ENCODE data around the gene TRIM44.
"Not testable (repeated sequence)": the region's sequence is repeated elsewhere in the genome, so short reads cannot be mapped to it uniquely, and the experiment has no call there.

The TRIM44 gene

DNA sequence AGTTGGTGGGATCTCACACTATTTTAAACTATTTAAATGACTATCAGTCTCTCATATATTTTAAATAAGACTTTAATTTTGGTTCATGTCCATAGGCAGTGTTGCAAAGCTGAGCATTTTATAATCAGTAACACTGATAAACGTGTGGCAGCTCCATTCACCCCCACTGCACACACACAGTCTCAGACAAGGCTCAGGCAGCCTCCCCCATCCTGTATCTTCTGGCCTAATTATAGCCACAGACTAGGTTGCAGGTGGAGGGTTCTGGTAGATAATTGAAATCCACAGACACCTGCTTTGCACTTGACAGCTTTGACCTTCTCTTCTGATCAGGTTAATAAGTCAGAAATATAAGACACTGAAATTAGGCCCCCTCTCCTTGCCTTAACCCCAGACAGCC, 162.8 kb downstream of the TRIM44 start:
- no peak for DNase-seq

DNA sequence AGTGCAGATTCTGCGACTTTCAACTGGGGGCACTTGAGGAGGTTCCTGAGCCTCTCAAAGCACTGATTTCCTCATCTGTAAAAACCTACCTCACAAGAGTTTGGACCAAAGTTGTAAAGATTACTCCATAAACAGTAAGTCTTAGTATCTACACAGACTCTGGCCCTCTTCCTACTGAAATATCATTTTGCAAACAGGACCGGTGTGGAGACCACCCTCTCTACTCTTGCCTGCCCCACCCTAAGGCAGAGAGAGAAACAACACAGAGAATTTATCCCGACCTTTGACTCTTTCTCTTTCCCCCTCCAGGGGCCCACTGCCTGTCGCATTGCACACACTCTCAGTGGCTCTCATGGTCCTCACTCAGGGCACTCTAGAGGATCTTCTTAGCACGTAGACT, 163.4 kb downstream of the TRIM44 start:
- no peak for DNase-seq

DNA sequence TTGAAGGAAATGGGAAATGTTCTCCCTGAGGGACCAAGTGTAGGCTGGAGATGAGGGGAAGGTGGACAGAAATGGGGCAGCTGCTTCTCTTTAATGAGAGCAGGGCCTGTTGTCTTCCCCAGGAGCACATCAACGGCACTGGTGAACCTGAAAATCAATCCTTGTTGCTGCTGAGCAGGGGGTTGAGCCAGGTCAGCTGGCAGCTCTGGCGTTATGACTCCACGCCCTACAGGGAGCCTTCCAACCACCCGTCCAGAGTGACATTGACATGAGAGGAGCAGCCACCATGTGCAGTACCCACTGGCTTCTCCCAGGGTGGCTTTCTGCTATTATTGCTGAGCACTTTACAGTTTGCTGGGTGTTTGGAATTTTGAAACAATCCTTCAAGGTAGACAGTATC, 164.4 kb downstream of the TRIM44 start:
- no peak for DNase-seq

DNA sequence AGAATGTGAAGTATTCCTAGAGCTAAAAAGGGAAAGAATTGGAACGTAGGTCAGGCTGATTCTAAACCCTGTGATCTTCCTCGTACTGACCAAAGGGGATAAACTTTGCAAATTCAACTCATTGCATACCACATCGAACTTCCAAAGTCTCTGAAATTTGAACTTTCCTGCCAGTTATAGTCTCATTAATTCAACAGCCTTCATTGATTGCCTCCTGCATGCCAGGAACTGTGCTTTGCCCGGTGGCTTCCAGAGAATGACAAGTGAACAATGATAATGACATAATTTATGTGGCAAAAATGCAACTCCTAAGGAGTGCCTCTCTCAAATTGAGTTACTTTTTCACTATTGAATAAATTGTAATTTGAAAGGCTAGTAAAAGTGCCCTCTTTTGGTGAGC, 173.6 kb downstream of the TRIM44 start:
- no peak for DNase-seq

DNA sequence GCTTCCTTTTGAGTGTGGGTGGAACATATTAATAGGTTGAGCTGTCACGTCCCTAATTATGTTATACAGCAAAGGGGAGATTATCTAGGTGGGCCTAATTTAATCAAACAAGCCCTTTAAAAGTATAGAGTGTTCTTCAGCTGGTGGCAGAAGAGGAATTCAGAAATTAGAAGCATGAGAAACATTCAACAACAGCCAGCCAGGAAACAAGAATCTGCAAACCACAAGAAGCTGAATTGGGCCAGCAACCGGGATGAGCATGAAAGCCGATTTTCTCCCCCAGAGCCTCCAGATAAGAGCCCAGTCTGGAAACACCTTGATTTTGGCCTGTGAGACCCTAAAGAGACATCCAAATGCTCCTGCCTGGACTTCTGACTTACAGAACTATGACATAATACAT, 175.5 kb downstream of the TRIM44 start:
- no peak for DNase-seq

DNA sequence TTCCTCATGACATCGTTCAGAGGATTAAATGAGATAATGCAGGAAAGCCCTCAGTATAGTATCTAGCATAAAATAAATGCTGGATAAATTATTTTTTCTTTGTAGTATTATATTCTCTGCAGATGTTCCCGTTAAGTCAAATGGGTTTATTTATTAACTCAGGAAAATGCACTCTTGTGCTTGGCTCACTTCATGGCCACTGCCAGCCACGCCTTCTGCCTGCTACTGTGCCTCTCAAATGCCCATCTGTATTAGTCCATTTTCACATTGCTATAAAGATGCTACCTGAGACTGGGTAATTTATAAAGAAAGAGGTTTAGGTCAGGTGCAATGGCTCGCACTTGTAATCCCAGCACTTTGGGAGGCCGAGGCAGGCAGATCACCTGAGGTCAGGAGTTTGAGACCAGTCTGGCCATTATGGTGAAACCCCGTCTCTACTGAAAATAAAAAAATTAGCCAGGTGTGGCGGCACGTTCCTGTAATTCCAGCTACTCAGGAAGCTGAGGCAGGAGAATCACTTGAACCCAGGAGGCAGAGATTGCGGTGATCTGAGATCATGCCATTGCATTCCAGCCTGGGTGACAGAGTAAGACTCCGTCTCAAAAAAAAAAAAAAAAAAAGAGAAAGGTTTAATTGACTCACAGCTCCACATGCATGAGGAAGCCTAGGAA, 176.3 kb downstream of the TRIM44 start:
- DNase-seq: not testable (repeated sequence)

DNA sequence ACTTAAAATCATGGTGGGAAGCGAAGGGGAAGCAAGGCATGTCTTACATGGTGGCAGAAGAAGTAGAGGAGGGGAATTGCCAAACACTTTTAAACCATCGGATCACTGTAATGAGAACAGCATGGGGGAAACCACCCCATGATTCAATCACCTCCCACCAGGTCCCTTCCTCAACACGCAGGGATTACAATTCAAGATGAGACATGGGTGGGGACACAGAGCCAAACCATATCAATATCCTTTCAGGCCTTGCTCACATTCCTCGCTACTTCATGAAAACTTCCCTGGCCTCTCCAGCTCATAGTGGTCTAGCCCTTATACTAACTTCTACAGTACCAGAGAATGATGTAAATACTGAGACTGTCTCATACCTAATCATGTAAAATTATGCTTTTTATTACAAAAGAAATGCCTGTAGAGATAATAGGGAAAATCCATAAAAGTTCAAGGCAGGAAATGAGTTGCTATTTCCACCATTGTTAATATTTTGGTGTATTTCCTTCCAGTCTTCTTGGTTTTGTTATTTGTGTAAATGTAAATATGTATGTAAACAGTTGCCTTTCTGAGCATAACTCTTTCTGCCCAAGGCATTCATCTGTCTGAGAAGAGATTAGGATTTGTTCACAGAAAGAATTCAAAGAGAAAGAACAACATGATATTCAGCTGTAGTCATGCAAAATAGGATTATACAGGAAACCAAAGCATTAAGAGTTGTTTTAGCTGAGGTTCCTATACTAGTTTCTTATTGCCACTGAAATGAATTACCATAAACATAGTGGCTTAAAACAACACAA, 177.0 kb downstream of the TRIM44 start:
- no peak for DNase-seq

DNA sequence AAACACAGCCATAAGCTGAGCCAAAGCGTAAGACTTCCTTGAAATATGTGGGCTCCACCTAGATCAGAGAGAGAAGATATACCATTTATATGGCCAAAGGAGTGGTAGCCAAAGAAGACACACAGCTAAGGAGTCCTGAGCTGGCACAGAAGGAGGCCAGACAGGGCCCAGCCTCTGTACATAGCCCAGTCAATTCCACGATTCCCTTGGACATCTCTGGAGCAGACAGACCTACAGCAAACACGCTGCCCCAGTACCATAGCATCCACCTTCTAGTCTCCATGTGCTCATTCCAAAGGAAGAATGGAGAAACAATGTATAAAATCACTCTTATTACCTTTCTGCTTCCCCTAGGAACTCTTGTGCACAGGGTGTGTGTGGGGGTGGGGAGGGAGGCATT, 179.2 kb downstream of the TRIM44 start:
- DNase-seq: no peak

DNA sequence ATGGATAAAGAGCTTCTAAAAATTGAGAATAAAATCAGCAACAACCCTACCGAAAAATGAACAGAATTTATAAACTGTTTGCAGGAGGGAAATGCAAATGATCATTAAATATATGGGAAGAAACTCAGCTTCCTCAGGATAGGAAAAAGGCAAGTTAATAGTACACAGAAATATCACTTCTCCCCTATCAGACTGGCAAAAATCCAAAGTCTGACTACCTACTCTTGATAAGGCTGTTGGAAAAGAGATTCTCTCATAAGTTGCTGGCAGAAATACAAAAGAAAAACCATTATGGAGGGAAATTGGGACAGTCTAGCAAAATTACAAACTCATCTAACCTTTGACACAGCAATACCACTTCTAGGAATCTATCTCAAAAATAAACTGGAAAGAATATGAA, 180.4 kb downstream of the TRIM44 start:
- DNase-seq: no peak

DNA sequence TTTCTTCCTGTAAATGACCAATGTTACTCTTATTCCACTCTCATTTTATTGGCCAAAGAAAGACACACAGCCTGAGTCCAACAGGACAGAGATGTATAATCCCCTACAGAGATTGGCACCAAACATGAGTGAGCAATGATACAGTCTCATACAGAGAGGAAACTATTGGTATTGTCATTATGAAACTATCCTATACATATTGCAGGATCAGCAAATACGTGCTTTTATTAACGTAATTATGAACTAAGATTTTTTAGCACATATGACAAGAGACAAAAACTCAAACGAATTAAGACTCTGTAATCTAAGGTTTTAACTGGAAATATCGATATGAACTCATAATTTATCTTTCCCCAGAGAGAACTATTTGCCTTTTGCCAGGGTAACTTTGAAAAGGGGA, 182.0 kb downstream of the TRIM44 start:
- no peak for DNase-seq

DNA sequence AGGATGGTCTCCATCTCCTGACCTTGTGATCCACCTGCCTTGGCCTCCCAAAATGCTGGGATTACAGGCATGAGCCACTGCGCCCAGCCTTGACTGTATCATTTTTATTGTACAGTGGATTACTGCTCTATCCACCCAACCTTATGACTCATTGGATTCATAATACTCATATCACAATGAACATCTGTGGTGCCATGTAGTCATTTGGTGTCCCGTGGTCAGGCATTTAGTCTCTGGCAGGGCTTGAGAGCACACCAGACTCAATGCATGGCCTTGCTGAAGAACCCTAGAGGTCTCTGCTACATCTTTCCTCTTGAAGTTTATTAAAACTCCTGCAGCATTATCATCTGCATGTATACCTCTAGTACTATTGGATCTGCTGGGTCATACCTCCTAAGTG, 183.3 kb downstream of the TRIM44 start:
- DNase-seq: no peak

DNA sequence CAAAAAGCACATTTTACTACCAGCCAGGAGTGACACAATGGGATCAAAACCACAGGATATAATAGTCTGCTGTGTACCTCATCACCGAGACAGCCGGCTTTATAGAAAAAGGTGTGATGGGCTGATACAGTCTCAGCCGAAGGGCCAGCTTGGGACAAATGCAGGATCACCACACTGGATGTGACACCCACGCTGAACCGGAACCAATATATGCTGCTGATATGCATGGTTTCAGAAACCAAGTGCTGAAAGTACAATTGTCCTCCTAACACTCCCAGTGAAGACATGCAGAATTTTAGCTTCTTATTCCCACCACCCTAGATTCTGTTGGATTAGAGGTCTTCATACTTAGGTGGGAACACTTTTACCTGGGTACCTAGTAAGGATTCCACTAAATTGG, 184.3 kb downstream of the TRIM44 start:
- DNase-seq: no peak

DNA sequence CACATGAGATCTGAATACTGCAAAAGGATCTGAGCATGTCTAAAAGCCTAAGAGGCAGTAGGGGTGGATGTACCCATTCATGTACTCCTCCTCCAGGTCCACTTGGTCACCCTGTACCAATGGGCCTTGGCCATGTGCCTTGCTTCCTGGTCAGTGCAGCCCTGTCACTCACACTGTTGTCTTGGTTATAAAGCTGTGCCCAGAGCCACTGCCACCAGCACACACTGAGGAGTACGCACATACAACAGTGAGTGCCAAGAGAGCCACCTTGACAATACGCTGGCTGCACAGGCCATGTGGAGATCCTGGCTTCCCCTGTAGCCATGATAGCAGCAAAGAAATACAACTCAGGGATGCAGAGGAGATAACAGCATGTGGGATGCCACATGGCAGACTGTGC, 184.9 kb downstream of the TRIM44 start:
- DNase-seq: no peak

DNA sequence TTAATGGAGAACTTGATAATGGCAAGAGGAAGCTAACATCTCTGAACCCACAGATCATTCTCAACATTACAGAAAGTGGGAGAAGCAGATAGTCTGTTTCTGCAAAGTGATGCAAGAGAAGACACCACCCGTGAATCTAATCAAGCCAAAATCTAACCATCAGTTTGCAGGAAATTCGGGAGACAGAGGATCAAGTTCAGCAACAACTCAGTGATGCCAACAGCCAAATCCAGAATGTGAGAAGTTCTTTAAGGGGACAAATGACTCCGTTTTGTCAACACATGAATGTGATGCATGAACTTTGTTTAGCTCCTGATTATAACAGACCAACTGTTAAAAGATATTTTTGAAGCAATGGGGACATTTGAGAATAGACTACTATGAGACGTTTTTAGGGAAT, 186.0 kb downstream of the TRIM44 start:
- no peak for DNase-seq

DNA sequence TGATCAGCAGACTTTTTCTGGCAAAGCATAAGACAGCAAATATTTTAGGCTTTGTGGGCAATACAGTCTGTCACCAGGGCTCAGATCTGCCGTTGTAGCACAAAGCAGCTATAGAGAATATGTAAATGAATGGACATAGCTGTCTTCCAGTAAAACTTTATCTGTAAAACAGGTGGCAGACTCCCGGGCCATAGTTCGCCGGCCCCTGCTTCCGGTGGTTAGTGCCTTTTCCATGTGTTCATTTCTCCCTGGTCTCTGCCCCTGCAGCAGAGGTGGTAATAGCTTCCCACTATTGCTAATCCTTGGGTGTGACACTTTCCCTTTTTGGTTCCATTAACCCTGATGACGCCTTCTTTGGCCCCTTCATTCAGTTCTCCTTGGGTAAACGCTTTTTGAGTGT, 187.6 kb downstream of the TRIM44 start:
- no peak for DNase-seq

DNA sequence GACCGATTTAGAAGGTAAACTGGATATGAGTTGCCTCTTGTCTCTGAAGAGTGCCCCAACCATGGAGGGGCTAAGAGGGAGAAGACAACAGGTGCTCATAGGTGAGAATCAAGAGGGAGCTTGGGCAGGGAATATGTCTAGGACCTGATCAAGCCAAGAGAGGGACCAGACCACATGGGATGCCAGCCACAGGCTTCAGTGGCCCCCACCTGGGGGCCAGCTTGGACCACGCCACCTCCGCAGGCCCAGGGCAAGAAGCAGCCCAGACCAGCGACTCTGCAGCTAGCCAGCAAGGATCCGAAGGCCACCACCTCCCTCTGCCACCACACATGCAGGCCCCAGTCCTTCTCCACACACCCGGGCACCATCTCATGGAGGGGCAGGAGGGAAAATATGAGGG, 188.8 kb downstream of the TRIM44 start:
- DNase-seq: no peak

DNA sequence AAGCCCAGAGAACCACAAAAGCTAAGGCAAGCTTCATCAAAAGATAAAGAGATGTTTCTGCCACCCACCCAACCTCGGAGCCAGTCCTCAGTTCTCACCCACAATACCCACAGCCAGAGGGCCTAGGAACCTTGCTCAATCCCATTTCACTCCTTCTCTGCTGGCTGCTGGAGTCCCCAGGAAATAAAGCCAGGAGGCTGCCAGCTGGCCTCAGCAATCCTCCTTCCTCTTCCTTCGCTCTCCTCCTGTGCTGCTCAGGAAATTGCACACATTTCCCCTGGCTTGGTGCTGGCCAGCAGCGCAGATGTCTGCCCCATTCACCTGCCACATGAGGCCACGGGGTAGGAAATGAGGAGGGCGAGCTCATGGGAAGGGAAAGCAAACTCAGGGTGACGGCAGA, 189.5 kb downstream of the TRIM44 start:
- DNase-seq: no peak

DNA sequence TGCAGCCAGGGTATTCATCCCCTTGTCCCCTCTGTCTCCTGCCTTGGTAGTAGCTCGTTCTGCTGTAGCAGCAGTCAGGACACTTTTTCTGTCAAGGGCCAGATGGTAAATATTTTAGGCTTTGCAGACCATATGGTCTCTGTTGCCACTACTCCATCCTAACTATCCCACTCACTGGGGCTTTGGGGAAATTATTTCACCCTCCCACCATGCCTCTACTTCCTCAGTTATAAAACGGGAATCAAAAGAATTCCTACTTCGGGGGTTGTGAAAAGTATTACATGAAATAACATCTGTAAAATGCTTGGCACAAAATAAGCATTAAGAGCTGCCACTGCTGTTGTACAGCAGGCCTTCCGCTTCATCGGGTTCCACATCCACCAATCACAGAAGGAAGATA, 191.4 kb downstream of the TRIM44 start:
- DNase-seq: no peak

DNA sequence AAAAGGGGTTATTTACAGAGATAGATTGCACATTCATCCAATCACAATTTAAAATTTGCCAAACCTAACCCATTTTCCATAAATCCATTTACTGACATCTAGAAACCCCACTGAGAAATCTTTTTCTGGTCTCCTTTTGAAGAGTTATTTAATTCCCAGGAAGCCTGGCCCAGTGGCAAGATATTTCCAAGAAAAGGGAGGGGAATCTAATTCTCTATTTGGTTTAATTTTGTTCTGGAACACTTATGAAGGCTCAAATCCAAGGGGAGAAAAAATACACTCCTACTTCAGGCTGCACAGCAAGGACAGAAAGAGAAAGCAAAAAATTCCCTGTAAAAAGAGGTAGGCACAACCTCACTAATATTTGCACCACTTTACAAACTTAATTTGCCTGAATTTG, 193.1 kb downstream of the TRIM44 start:
- DNase-seq: no peak

DNA sequence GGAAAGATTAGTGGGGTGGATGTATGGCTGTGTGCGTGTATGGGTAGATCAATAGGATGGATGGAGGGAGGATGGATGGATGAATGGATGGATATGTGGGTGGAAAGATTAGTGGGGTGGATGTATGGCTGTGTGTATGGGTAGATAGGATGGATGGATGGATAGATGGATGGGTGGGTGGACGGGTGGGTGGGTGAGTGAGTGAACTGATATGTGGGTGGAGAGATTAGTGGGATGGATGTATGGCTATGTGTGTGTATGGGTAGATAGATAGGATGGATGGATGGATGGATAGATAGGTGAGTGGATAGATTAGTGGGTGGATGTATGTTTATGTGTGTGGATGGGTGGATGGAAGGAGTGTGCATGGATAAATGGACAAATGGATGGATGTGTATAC, 193.7 kb downstream of the TRIM44 start:
- no peak for DNase-seq

DNA sequence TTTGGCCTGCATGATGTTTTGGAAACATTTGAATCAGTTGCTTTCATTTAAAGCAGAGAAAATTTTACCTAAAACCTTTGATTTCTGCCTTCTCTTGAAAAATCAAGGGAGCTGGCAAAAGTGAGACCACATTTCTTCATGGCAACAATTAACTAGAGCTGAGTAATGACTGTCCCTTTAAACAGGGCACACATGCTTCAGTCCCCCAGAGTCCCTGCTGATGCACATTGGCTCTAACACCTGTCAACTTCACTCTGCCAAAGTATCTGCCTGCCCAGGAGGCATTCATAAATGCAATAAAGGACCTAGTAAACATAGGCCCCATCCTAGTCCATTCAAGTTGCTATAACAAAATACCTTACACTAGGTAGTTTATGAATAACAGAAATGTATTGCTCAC, 194.2 kb downstream of the TRIM44 start:
- no peak for DNase-seq

DNA sequence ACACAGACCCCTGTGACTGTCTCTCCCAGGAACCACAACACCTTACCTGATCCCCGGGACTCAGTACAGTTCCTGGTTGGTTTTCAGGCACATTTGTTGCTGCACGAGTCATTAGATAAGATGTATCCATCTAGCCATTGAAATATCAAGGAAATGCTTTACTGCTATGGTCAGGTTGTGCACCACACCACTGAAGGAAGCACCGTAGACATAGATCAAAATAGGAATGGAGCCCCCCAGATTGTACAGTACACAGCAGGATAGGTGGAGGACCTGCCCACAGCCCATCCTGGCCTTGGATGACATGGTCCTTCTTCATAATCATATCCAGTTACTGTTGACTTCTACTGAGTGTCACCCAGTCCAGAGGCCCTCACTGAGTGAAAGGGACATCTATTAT, 195.3 kb downstream of the TRIM44 start:
- no peak for DNase-seq

DNA sequence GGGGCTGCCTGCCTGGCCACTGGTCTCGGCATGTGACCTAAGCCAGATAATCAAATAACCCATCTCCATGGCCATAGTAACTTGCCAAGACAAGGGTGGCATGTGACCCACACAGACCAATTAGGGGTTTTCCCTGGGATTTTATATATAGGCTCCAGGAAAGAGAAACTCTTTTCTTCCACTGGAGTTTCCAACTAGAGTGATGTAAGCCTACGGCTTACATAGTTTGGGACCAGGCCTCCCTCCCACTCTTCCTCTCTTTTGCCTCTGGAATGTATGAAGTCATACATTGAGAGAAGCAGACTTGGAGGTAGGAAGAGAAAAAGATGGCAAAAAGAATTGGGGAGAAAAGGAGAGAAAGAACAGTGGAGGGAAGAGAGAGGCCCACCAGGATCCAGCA, 196.7 kb downstream of the TRIM44 start:
- no peak for DNase-seq

DNA sequence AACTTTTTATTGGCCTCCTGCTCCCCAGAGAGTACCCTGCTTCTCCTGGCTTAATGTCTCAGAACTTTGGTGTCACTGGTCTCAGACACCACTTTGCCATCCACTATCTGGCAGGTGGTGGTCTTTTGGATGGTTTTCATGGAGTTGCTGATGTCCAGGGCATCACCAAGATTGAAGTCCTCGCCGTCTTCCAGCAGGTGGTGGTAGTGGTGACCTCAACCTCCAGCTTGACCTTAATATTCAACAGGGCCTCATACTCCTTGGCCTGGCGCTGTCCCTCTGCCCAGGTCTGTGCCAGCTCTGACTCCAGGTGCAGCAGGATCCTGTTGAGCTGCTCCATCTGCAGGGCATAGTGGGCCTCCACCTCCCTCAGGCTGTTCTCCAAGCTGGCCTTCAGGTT, 197.6 kb downstream of the TRIM44 start:
- DNase-seq: not testable (repeated sequence)

DNA sequence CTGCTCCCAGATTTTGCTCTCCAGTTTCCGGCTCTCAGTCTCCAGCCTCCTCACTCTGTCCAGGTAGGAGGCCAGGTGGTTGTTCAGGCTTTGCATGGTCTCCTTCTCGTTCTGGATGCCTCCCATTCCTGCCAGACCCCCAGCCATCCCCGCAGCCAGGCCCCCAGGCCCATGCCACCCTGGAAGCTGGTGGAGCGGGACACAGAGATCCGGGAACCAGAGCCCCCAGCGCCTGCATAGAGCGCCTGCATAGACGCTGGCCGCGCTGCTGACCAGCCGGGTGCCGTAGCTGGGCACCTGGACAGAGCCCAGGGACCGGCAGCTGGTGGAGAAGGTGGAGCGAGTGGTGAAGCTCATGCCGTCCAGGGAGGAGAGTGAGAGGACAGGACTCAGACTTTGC, 198.6 kb downstream of the TRIM44 start:
- DNase-seq: no peak
